Neural cell (in vitro differentiated cells): ENCODE results near the gene SEZ6. TPM values are rescaled to one million over a fixed set of nuclear protein-coding genes. Genes with fewer than 3 reads are reported as not detected.

Source experiments
- H2AFZ ChIP-seq: fragments of 200-600, 300-800 bp; sonication (generic), shearing (Covaris generic); 2 replicates; pipeline ENCODE4 v1.6.0; 2014; ENCODE audit warnings: low read depth, mild to moderate bottlenecking, antibody characterized with exemption, low read length, moderate library complexity
- H3F3A ChIP-seq: fragments of 200-600 bp; shearing (Covaris generic); 2 replicates; pipeline ENCODE4 v1.6.1; 2016; ENCODE audit warnings: mild to moderate bottlenecking, moderate library complexity, mixed read lengths, antibody characterized with exemption, low read length; ENCODE audit not compliant: insufficient read depth, poor library complexity, severe bottlenecking
- H3K27ac ChIP-seq: fragments of 200-600, 300-800 bp; sonication (generic), shearing (Covaris generic); 2 replicates; pipeline ENCODE4 v1.5.1; 2014; ENCODE audit warnings: mild to moderate bottlenecking, low read length, moderate library complexity
- H3K27me3 ChIP-seq: fragments of 300-800, 200-600 bp; sonication (generic), shearing (Covaris generic); 2 replicates; pipeline ENCODE4 v1.6.0; 2014; ENCODE audit warnings: mild to moderate bottlenecking, low read depth, low read length, moderate library complexity; ENCODE audit not compliant: insufficient read depth
- H3K36me3 ChIP-seq: fragments of 300-800, 200-600 bp; sonication (generic), shearing (Covaris generic); 2 replicates; pipeline ENCODE4 v1.5.1; 2014; ENCODE audit warnings: mild to moderate bottlenecking, antibody characterized with exemption, low read length, moderate library complexity; ENCODE audit not compliant: insufficient read depth
- H3K4me2 ChIP-seq: fragments of 300-800, 200-600 bp; sonication (generic), shearing (Covaris generic); 2 replicates; pipeline ENCODE4 v1.6.0; 2014; ENCODE audit warnings: mild to moderate bottlenecking, low read length
- H3K4me3 ChIP-seq: fragments of 300-800, 200-600 bp; sonication (generic), shearing (Covaris generic); 2 replicates; pipeline ENCODE4 v1.5.1; 2014; ENCODE audit warnings: mild to moderate bottlenecking, low read length, moderate library complexity
- H3K79me2 ChIP-seq: fragments of 200-600 bp; shearing (Covaris generic); replicated peaks from 2 replicates; pipeline ENCODE4 v1.6.0; 2014; ENCODE audit warnings: mild to moderate bottlenecking, low read length, moderate library complexity; ENCODE audit not compliant: insufficient read depth
- H3K9ac ChIP-seq: fragments of 300-800, 200-600 bp; sonication (generic), shearing (Covaris generic); 2 replicates; pipeline ENCODE4 v1.6.1; 2016; ENCODE audit warnings: mild to moderate bottlenecking, low read length, mixed read lengths
- H3K9me2 ChIP-seq: fragments of 200-600 bp; shearing (Covaris generic); 2 replicates; pipeline ENCODE4 v1.6.1; 2016; ENCODE audit warnings: mild to moderate bottlenecking, low read length, mixed read lengths; ENCODE audit not compliant: insufficient read depth
- H3K9me3 ChIP-seq: fragments of 200-600, 300-800 bp; sonication (generic), shearing (Covaris generic); 2 replicates; pipeline ENCODE4 v1.6.1; 2016; ENCODE audit warnings: mild to moderate bottlenecking, mixed run types, low read length, moderate library complexity, mixed read lengths
- H4K20me1 ChIP-seq: fragments of 200-600 bp; shearing (Covaris generic); 2 replicates; pipeline ENCODE4 v1.6.1; 2016; ENCODE audit warnings: mild to moderate bottlenecking, mixed run types; ENCODE audit not compliant: insufficient read depth
- EP300 ChIP-seq: fragments of 450-650 bp; conservative IDR thresholded peaks from 2 replicates; pipeline ENCODE4 v1.6.1; 2014; ENCODE audit warnings: antibody characterized with exemption, mild to moderate bottlenecking, moderate library complexity; ENCODE audit not compliant: poor library complexity, severe bottlenecking
- EZH2 ChIP-seq: fragments of 200-600, 300-800 bp; shearing (Covaris generic), sonication (generic); IDR thresholded peaks from 2 replicates; pipeline ENCODE4 v1.6.1; 2014; ENCODE audit warnings: antibody characterized with exemption, low read length, borderline replicate concordance, mild to moderate bottlenecking; ENCODE audit not compliant: insufficient read depth, poor library complexity, severe bottlenecking
- MXI1 ChIP-seq: fragments of 450-650 bp; conservative IDR thresholded peaks from 2 replicates; pipeline ENCODE4 v1.6.1; 2014; ENCODE audit warnings: antibody characterized with exemption, mild to moderate bottlenecking; ENCODE audit not compliant: poor library complexity, severe bottlenecking
- POLR2AphosphoS5 ChIP-seq: IDR thresholded peaks from 2 replicates; pipeline ENCODE4 v1.6.1; 2012
- RAD21 ChIP-seq: fragments of 450-650 bp; conservative IDR thresholded peaks from 2 replicates; pipeline ENCODE4 v1.6.1; 2014; ENCODE audit warnings: antibody characterized with exemption, mild to moderate bottlenecking, moderate library complexity
- SMC3 ChIP-seq: fragments of 450-650 bp; conservative IDR thresholded peaks from 2 replicates; pipeline ENCODE4 v1.6.1; 2014; ENCODE audit warnings: antibody characterized with exemption, mild to moderate bottlenecking, moderate library complexity; ENCODE audit not compliant: poor library complexity
- TAF1 ChIP-seq: IDR thresholded peaks from 2 replicates; pipeline ENCODE4 v1.6.1; 2012; ENCODE audit warnings: low read depth
- polyA plus RNA-seq: library from polyadenylated mRNA; depleted of rRNA; stranded (reverse); fragments of >200 nt; gene quantifications from 2 replicates; pipeline ENCODE4 v1.2.3, GENCODE V29; 2014
- TF ChIP-seq, protein P1 (sequence below): IDR thresholded peaks from 2 replicates; pipeline ENCODE4 v1.6.1; 2012; ENCODE audit warnings: borderline replicate concordance
- TF ChIP-seq, protein P2 (sequence below): fragments of 450-650 bp; IDR thresholded peaks from 2 replicates; pipeline ENCODE4 v1.5.1; 2014; ENCODE audit warnings: antibody characterized with exemption, mild to moderate bottlenecking, moderate library complexity; ENCODE audit not compliant: poor library complexity, severe bottlenecking

SEZ6 gene
- polyA plus RNA-seq, 1 donor from 2014 or later, result 15.1 TPM

- no peak overlapping the region for H3K9ac ChIP-seq
- H3K27ac ChIP-seq, result no peak overlapping the region
- no peaks in the 10 kb centered on the region for H3K79me2 ChIP-seq
- no peak overlapping the region for H3K4me3 ChIP-seq
- no peaks in the 10 kb centered on the region for H3K36me3 ChIP-seq
- H3K9me3 ChIP-seq, result no peaks in the 10 kb centered on the region
- H4K20me1 ChIP-seq, result no peaks in the 10 kb centered on the region
- H3F3A ChIP-seq, result no peaks in the 10 kb centered on the region
- no peaks in the 10 kb centered on the region for H3K9me2 ChIP-seq
- H3K27me3 ChIP-seq, result no peaks in the 10 kb centered on the region
- H3K4me2 ChIP-seq, result no peak overlapping the region
- H2AFZ ChIP-seq, result no peak overlapping the region
- TF ChIP-seq MXI1 (no peak), TAF1 (no peak), EP300 (no peak)
- TF ChIP-seq, protein P1, sequence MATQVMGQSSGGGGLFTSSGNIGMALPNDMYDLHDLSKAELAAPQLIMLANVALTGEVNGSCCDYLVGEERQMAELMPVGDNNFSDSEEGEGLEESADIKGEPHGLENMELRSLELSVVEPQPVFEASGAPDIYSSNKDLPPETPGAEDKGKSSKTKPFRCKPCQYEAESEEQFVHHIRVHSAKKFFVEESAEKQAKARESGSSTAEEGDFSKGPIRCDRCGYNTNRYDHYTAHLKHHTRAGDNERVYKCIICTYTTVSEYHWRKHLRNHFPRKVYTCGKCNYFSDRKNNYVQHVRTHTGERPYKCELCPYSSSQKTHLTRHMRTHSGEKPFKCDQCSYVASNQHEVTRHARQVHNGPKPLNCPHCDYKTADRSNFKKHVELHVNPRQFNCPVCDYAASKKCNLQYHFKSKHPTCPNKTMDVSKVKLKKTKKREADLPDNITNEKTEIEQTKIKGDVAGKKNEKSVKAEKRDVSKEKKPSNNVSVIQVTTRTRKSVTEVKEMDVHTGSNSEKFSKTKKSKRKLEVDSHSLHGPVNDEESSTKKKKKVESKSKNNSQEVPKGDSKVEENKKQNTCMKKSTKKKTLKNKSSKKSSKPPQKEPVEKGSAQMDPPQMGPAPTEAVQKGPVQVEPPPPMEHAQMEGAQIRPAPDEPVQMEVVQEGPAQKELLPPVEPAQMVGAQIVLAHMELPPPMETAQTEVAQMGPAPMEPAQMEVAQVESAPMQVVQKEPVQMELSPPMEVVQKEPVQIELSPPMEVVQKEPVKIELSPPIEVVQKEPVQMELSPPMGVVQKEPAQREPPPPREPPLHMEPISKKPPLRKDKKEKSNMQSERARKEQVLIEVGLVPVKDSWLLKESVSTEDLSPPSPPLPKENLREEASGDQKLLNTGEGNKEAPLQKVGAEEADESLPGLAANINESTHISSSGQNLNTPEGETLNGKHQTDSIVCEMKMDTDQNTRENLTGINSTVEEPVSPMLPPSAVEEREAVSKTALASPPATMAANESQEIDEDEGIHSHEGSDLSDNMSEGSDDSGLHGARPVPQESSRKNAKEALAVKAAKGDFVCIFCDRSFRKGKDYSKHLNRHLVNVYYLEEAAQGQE, result no peak
These were observed 31.4 kb downstream of the SEZ6 start for GRCh38 chr17:28974451-28974850.

GRCh38 chr17:28973425-28973824 lies 32.4 kb downstream of the SEZ6 start:
- Histone ChIP-seq H3K9me2 (no peaks in the 10 kb centered on the region), H3K27me3 (no peaks in the 10 kb centered on the region), H3K27ac (no peak overlapping the region), H4K20me1 (no peaks in the 10 kb centered on the region), H3K4me3 (no peak overlapping the region), H3K36me3 (no peaks in the 10 kb centered on the region), H3K9me3 (no peaks in the 10 kb centered on the region), H2AFZ (no peak overlapping the region), H3K9ac (no peak overlapping the region), H3F3A (no peaks in the 10 kb centered on the region), H3K4me2 (no peak overlapping the region), H3K79me2 (no peaks in the 10 kb centered on the region)
- TF ChIP-seq MXI1 (no peak), SMC3 (no peak), RAD21 (no peak), TAF1 (no peak), POLR2AphosphoS5 (no peak), EP300 (no peak), EZH2 (no peak)
- TF ChIP-seq, protein P2, sequence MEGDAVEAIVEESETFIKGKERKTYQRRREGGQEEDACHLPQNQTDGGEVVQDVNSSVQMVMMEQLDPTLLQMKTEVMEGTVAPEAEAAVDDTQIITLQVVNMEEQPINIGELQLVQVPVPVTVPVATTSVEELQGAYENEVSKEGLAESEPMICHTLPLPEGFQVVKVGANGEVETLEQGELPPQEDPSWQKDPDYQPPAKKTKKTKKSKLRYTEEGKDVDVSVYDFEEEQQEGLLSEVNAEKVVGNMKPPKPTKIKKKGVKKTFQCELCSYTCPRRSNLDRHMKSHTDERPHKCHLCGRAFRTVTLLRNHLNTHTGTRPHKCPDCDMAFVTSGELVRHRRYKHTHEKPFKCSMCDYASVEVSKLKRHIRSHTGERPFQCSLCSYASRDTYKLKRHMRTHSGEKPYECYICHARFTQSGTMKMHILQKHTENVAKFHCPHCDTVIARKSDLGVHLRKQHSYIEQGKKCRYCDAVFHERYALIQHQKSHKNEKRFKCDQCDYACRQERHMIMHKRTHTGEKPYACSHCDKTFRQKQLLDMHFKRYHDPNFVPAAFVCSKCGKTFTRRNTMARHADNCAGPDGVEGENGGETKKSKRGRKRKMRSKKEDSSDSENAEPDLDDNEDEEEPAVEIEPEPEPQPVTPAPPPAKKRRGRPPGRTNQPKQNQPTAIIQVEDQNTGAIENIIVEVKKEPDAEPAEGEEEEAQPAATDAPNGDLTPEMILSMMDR, result no peak
- TF ChIP-seq, protein P1, result no peak
